HL-60 (cell line): Measurements from ENCODE around the gene STAT1.

Experiments
- DNase-seq, 2 experiments: peaks; one replicate each; pipeline ENCODE4 v3.0.0-alpha.2; 2010 to 2020; ENCODE audit warnings: low read depth in 1 of 2, low spot score in 1 of 2
- H3K27ac ChIP-seq: fragments of 250-450 bp; sonication (Bioruptor Pico); replicated peaks from 2 replicates; pipeline ENCODE4 v1.5.1; 2020; ENCODE audit warnings: mild to moderate bottlenecking, moderate library complexity
- H3K27me3 ChIP-seq: fragments of 250-450 bp; sonication (Bioruptor Pico); 2 replicates; pipeline ENCODE4 v1.5.1; 2021; ENCODE audit warnings: mild to moderate bottlenecking, moderate library complexity; ENCODE audit not compliant: insufficient read depth, poor library complexity, severe bottlenecking
- H3K4me3 ChIP-seq: replicated peaks from 2 replicates; pipeline ENCODE4 v1.5.1; 2011; ENCODE audit warnings: mild to moderate bottlenecking, control low read depth, low read length; ENCODE audit not compliant: insufficient read depth
- CTCF ChIP-seq: IDR thresholded peaks from one replicate; pipeline ENCODE4 v1.5.1; 2011; ENCODE audit warnings: low read length, control low read depth, inconsistent platforms; ENCODE audit not compliant: insufficient read depth
- GABPA ChIP-seq: IDR thresholded peaks from 2 replicates; pipeline ENCODE4 v1.6.1; 2012; ENCODE audit warnings: low read depth
- POLR2AphosphoS5 ChIP-seq: IDR thresholded peaks from 2 replicates; pipeline ENCODE4 v1.6.1; 2012; ENCODE audit warnings: low read depth
- REST ChIP-seq: IDR thresholded peaks from 2 replicates; pipeline ENCODE4 v1.6.1; 2012; ENCODE audit warnings: low read depth; ENCODE audit not compliant: insufficient replicate concordance
- SPI1 ChIP-seq: IDR thresholded peaks from 2 replicates; pipeline ENCODE4 v1.6.1; 2012; ENCODE audit warnings: low read depth, mild to moderate bottlenecking, borderline replicate concordance

Gene STAT1

GRCh38 chr2:191001032-191001431 lies 12.9 kb downstream of the STAT1 start:
- Histone ChIP-seq H3K27ac (no peak overlapping the region), H3K4me3 (no peak overlapping the region), H3K27me3 (no peaks in the 10 kb centered on the region)
- TF ChIP-seq POLR2AphosphoS5 (no peak), GABPA (no peak), REST (no peak), SPI1 (no peak)
- DNase-seq = no peak

DNA sequence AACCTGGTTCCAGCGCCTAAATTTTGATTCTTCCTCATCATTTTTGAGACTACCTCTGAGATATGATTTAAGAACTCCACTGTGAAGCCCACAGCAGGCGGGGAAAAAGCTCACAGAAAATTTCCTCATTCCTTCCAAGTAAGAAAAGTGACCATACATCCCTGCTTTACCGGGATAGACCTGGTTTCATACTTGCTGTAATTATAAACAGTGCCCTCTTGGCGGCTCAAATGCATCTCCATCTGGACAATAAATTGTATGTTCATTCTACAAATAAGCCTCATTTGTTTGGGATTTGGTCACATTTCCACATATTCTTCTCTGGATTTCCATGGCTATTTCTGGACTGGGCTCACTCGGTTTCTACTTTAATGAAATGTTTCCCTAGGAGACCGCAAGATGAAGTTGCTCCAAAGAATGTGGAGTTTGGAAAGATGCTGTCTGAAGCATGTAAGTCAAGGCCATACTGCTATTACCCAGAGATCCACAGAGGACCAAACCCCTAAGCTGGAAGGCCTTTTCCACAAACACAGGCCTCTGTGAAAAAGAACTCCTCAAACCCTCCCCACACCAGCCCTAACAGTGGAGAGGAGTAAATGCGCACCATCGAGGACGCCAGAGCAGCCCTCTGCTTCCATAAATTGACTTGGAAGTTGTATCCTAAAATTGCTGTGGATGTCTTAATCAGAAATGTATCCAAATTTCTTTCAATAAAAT lies 13.9 kb downstream of the STAT1 start:
- H3K27ac ChIP-seq = no peak overlapping the region
- TF ChIP-seq REST (no peak), SPI1 (no peak), GABPA (no peak), POLR2AphosphoS5 (no peak), CTCF (no peak)
- DNase-seq = no peak
- no peaks in the 10 kb centered on the region for H3K27me3 ChIP-seq
- no peak overlapping the region for H3K4me3 ChIP-seq

GRCh38 chr2:190999058-190999457 lies 14.9 kb downstream of the STAT1 start:
- Histone ChIP-seq H3K4me3 (no peak overlapping the region), H3K27me3 (no peaks in the 10 kb centered on the region), H3K27ac (no peak overlapping the region)
- TF ChIP-seq CTCF (no peak), SPI1 (no peak), REST (no peak), GABPA (no peak), POLR2AphosphoS5 (no peak)
- no peak for DNase-seq
